Measurements from ENCODE around the gene C1orf232. TPM values are rescaled to one million over a fixed set of nuclear protein-coding genes. Genes with fewer than 3 reads are reported as not detected.
A peak's percentile ranks its signal among the peaks of the same experiment; 100 is the strongest.

The C1orf232 gene
- total RNA-seq, 1 donor from 2014 or later: not detected

GRCh38 chr1:26158908-26159742 is 9.6 kb downstream of the C1orf232 start, which contains the start of gene FAM110D:
TSS of gene FAM110D (plus strand) at chr1:26159079. CDS start at chr1:26161292, 2,213 bp downstream.
- H3K9ac ChIP-seq (ENCODE audit: low read depth in 1 of 3, low read length in 3 of 3): peak within 1 kb of the TSS; percentile 40 to 69 (median 68)
- peak within 1 kb of the TSS; percentile 54 to 70 (median 65) for H3K4me3 ChIP-seq (ENCODE audit: low read length in 3 of 3)
- H3K27me3 ChIP-seq (ENCODE audit: control insufficient read depth in 3 of 3, insufficient read depth in 3 of 3, low read length in 3 of 3): peaks cover 5 to 10% (median 9%) of the 10 kb centered on the region in 3 donors
- peaks cover 21 to 49% (median 32%) of the 10 kb centered on the region in 3 donors for H3K4me1 ChIP-seq (ENCODE audit: control insufficient read depth in 3 of 3, insufficient read depth in 3 of 3, low read length in 3 of 3)
- peak within 1 kb of the TSS; percentile 74 for H3K27ac ChIP-seq (ENCODE audit: low read depth, low read length)
- no peaks in the 10 kb centered on the region for H3K9me3 ChIP-seq (ENCODE audit: control insufficient read depth in 3 of 3, low read length in 3 of 3)
- no peaks in the 10 kb centered on the region for H3K36me3 ChIP-seq (ENCODE audit: control insufficient read depth in 3 of 3, insufficient read depth in 3 of 3, low read length in 3 of 3)

GRCh38 chr1:26158271-26158907 is 10.4 kb downstream of the C1orf232 start:
- peaks cover 15 to 44% (median 27%) of the 10 kb centered on the region in 3 donors for H3K4me1 ChIP-seq (ENCODE audit: control insufficient read depth in 3 of 3, insufficient read depth in 3 of 3, low read length in 3 of 3)
- no peaks in the 10 kb centered on the region for H3K9me3 ChIP-seq (ENCODE audit: control insufficient read depth in 3 of 3, low read length in 3 of 3)
- peaks cover 5 to 10% (median 9%) of the 10 kb centered on the region in 3 donors for H3K27me3 ChIP-seq (ENCODE audit: control insufficient read depth in 3 of 3, insufficient read depth in 3 of 3, low read length in 3 of 3)
- H3K9ac ChIP-seq (ENCODE audit: low read depth in 1 of 3, low read length in 3 of 3): peak overlapping the region; percentile 40 to 69 (median 68)
- peak overlapping the region; percentile 74 for H3K27ac ChIP-seq (ENCODE audit: low read depth, low read length)
- peak overlapping the region in 1 of 3 donors; percentile 43 for H3K4me3 ChIP-seq (ENCODE audit: low read length in 3 of 3)
- H3K36me3 ChIP-seq (ENCODE audit: control insufficient read depth in 3 of 3, insufficient read depth in 3 of 3, low read length in 3 of 3): no peaks in the 10 kb centered on the region

GRCh38 chr1:26156285-26157038 is 12.3 kb downstream of the C1orf232 start:
- Histone ChIP-seq H3K4me1 (ENCODE audit: control insufficient read depth in 3 of 3, insufficient read depth in 3 of 3, low read length in 3 of 3) (peaks cover 10 to 40% (median 25%) of the 10 kb centered on the region in 3 donors), H3K9me3 (ENCODE audit: control insufficient read depth in 3 of 3, low read length in 3 of 3) (no peaks in the 10 kb centered on the region), H3K36me3 (ENCODE audit: control insufficient read depth in 3 of 3, insufficient read depth in 3 of 3, low read length in 3 of 3) (no peaks in the 10 kb centered on the region), H3K4me3 (ENCODE audit: low read length in 3 of 3) (peak overlapping the region in 2 of 3 donors; percentile 41 to 51), H3K27me3 (ENCODE audit: control insufficient read depth in 3 of 3, insufficient read depth in 3 of 3, low read length in 3 of 3) (peaks cover 5 to 10% (median 9%) of the 10 kb centered on the region in 3 donors), H3K27ac (ENCODE audit: low read depth, low read length) (peak overlapping the region; percentile 80), H3K9ac (ENCODE audit: low read depth in 1 of 3, low read length in 3 of 3) (peak overlapping the region in 2 of 3 donors; percentile 3 to 50)

- Histone ChIP-seq H3K36me3 (ENCODE audit: control insufficient read depth in 3 of 3, insufficient read depth in 3 of 3, low read length in 3 of 3) (no peaks in the 10 kb centered on the region), H3K4me1 (ENCODE audit: control insufficient read depth in 3 of 3, insufficient read depth in 3 of 3, low read length in 3 of 3) (peaks cover 4 to 32% (median 16%) of the 10 kb centered on the region in 3 donors), H3K27me3 (ENCODE audit: control insufficient read depth in 3 of 3, insufficient read depth in 3 of 3, low read length in 3 of 3) (peaks cover 5 to 10% (median 9%) of the 10 kb centered on the region in 3 donors), H3K27ac (ENCODE audit: low read depth, low read length) (peak overlapping the region; percentile 80), H3K4me3 (ENCODE audit: low read length in 3 of 3) (peak overlapping the region in 1 of 3 donors; percentile 51), H3K9ac (ENCODE audit: low read depth in 1 of 3, low read length in 3 of 3) (peak overlapping the region in 2 of 3 donors; percentile 10 to 50), H3K9me3 (ENCODE audit: control insufficient read depth in 3 of 3, low read length in 3 of 3) (no peaks in the 10 kb centered on the region)
These were observed 13.1 kb downstream of the C1orf232 start for GRCh38 chr1:26155370-26156284.

- H3K9ac ChIP-seq (ENCODE audit: low read depth in 1 of 3, low read length in 3 of 3): no peak overlapping the region
- peak overlapping the region; percentile 67 for H3K27ac ChIP-seq (ENCODE audit: low read depth, low read length)
- no peak overlapping the region for H3K4me3 ChIP-seq (ENCODE audit: low read length in 3 of 3)
- peaks cover 5 to 10% (median 9%) of the 10 kb centered on the region in 3 donors for H3K27me3 ChIP-seq (ENCODE audit: control insufficient read depth in 3 of 3, insufficient read depth in 3 of 3, low read length in 3 of 3)
- no peaks in the 10 kb centered on the region for H3K36me3 ChIP-seq (ENCODE audit: control insufficient read depth in 3 of 3, insufficient read depth in 3 of 3, low read length in 3 of 3)
- H3K4me1 ChIP-seq (ENCODE audit: control insufficient read depth in 3 of 3, insufficient read depth in 3 of 3, low read length in 3 of 3): peaks cover 4 to 28% (median 13%) of the 10 kb centered on the region in 3 donors
- H3K9me3 ChIP-seq (ENCODE audit: control insufficient read depth in 3 of 3, low read length in 3 of 3): no peaks in the 10 kb centered on the region
These were observed 14.0 kb downstream of the C1orf232 start for GRCh38 chr1:26154750-26155149.

GRCh38 chr1:26153966-26154532 is 14.7 kb downstream of the C1orf232 start:
- H3K36me3 ChIP-seq (ENCODE audit: control insufficient read depth in 3 of 3, insufficient read depth in 3 of 3, low read length in 3 of 3): no peaks in the 10 kb centered on the region
- no peaks in the 10 kb centered on the region for H3K9me3 ChIP-seq (ENCODE audit: control insufficient read depth in 3 of 3, low read length in 3 of 3)
- peaks cover 5 to 10% (median 9%) of the 10 kb centered on the region in 3 donors for H3K27me3 ChIP-seq (ENCODE audit: control insufficient read depth in 3 of 3, insufficient read depth in 3 of 3, low read length in 3 of 3)
- no peak overlapping the region for H3K27ac ChIP-seq (ENCODE audit: low read depth, low read length)
- H3K4me1 ChIP-seq (ENCODE audit: control insufficient read depth in 3 of 3, insufficient read depth in 3 of 3, low read length in 3 of 3): peaks cover 4 to 21% (median 6%) of the 10 kb centered on the region in 3 donors
- H3K9ac ChIP-seq (ENCODE audit: low read depth in 1 of 3, low read length in 3 of 3): no peak overlapping the region
- H3K4me3 ChIP-seq (ENCODE audit: low read length in 3 of 3): no peak overlapping the region

GRCh38 chr1:26148887-26149286 is 19.9 kb downstream of the C1orf232 start:
- peaks cover 2 to 4% (median 3%) of the 10 kb centered on the region in 3 donors for H3K4me1 ChIP-seq (ENCODE audit: control insufficient read depth in 3 of 3, insufficient read depth in 3 of 3, low read length in 3 of 3)
- H3K27me3 ChIP-seq (ENCODE audit: control insufficient read depth in 3 of 3, insufficient read depth in 3 of 3, low read length in 3 of 3): peaks cover 0 to 5% (median 0%) of the 10 kb centered on the region in 3 donors
- no peaks in the 10 kb centered on the region for H3K36me3 ChIP-seq (ENCODE audit: control insufficient read depth in 3 of 3, insufficient read depth in 3 of 3, low read length in 3 of 3)
- H3K9ac ChIP-seq (ENCODE audit: low read depth in 1 of 3, low read length in 3 of 3): no peak overlapping the region
- H3K4me3 ChIP-seq (ENCODE audit: low read length in 3 of 3): no peak overlapping the region
- H3K27ac ChIP-seq (ENCODE audit: low read depth, low read length): no peak overlapping the region
- H3K9me3 ChIP-seq (ENCODE audit: control insufficient read depth in 3 of 3, low read length in 3 of 3): no peaks in the 10 kb centered on the region

GRCh38 chr1:26145960-26146294 is 22.8 kb downstream of the C1orf232 start:
- Histone ChIP-seq H3K4me1 (ENCODE audit: control insufficient read depth in 3 of 3, insufficient read depth in 3 of 3, low read length in 3 of 3) (peaks cover 2 to 4% (median 3%) of the 10 kb centered on the region in 3 donors), H3K9ac (ENCODE audit: low read depth in 1 of 3, low read length in 3 of 3) (no peak overlapping the region), H3K27ac (ENCODE audit: low read depth, low read length) (no peak overlapping the region), H3K36me3 (ENCODE audit: control insufficient read depth in 3 of 3, insufficient read depth in 3 of 3, low read length in 3 of 3) (no peaks in the 10 kb centered on the region), H3K27me3 (ENCODE audit: control insufficient read depth in 3 of 3, insufficient read depth in 3 of 3, low read length in 3 of 3) (peaks cover 0 to 5% (median 0%) of the 10 kb centered on the region in 3 donors), H3K9me3 (ENCODE audit: control insufficient read depth in 3 of 3, low read length in 3 of 3) (no peaks in the 10 kb centered on the region), H3K4me3 (ENCODE audit: low read length in 3 of 3) (no peak overlapping the region)
